Forelimb muscle (tissue), 1 donor: ENCODE measurements around the gene OTUB2. TPM values are rescaled to one million over a fixed set of nuclear protein-coding genes. Genes with fewer than 3 reads are reported as not detected.

ENCODE experiments used
- polyA plus RNA-seq: library from polyadenylated mRNA; unstranded; fragments of 120-200 nt; gene quantifications from one replicate; pipeline ENCODE4 v1.2.1, GENCODE V29; 2013; ENCODE audit not compliant: insufficient read length

The OTUB2 gene
- polyA plus RNA-seq, 1 donor = 0.49 TPM

Other genes with a start within 250 kb of the OTUB2 start
- gene PRIMA1, start 237.9 kb upstream of the OTUB2 start, polyA plus RNA-seq = 3.5 TPM
- not detected for gene FAM181A, start 99.0 kb upstream of the OTUB2 start, polyA plus RNA-seq
- gene ASB2, start 49.8 kb upstream of the OTUB2 start, polyA plus RNA-seq = 38.2 TPM
- 0.13 TPM for gene CCDC197, start 29.0 kb upstream of the OTUB2 start, polyA plus RNA-seq
- 84.1 TPM for gene DDX24, start 54.9 kb downstream of the OTUB2 start, polyA plus RNA-seq
- gene IFI27L1, start 55.0 kb downstream of the OTUB2 start, polyA plus RNA-seq = 12.2 TPM
- gene IFI27, start 84.4 kb downstream of the OTUB2 start, polyA plus RNA-seq = 2.4 TPM
- gene IFI27L2, start 103.3 kb downstream of the OTUB2 start, polyA plus RNA-seq = 9.8 TPM
- gene PPP4R4, start 148.0 kb downstream of the OTUB2 start, polyA plus RNA-seq = 0.13 TPM